Natural killer cell (primary cell): ENCODE data around the gene ASIC2. TPM values are rescaled to one million over a fixed set of nuclear protein-coding genes. Genes with fewer than 3 reads are reported as not detected.

ENCODE experiments used
- ATAC-seq, 3 donors: fragments of 150-1000 bp in 2 of 3; fragments of 200-7000 bp in 1 of 3; cut with Tn5 transposase; 1 replicate in 1 of 3; 2 replicates in 2 of 3; pipeline ENCODE4 v1.10.0; 2021; ENCODE audit warnings: mild to moderate bottlenecking in 2 of 3, moderate library complexity in 2 of 3
- DNase-seq, 2 donors: peaks; one replicate each; pipeline versions ENCODE4 v3.0.0 to v3.0.0-alpha.2; 2013 to 2021; ENCODE audit warnings: mixed read lengths in 1 of 2
- H3K27ac ChIP-seq: one replicate; pipeline ENCODE4 v1.5.1; 2013; ENCODE audit warnings: mild to moderate bottlenecking, low read length
- H3K27me3 ChIP-seq: one replicate; pipeline ENCODE4 v1.6.1; 2013; ENCODE audit warnings: low read length; ENCODE audit not compliant: control insufficient read depth, insufficient read depth
- H3K36me3 ChIP-seq: one replicate; pipeline ENCODE4 v1.6.1; 2013; ENCODE audit warnings: low read length; ENCODE audit not compliant: control insufficient read depth, insufficient read depth
- H3K4me1 ChIP-seq: one replicate; pipeline ENCODE4 v1.6.1; 2013; ENCODE audit warnings: low read length; ENCODE audit not compliant: control insufficient read depth, insufficient read depth
- H3K4me3 ChIP-seq: one replicate; pipeline ENCODE4 v1.5.1; 2013; ENCODE audit warnings: low read length
- H3K9me3 ChIP-seq: one replicate; pipeline ENCODE4 v1.6.1; 2013; ENCODE audit warnings: low read length; ENCODE audit not compliant: control insufficient read depth, insufficient read depth
- H3K27ac Mint-ChIP-seq, 2 donors: one replicate each; pipeline ENCODE4 v1.8.0; 2022; ENCODE audit warnings: mild to moderate bottlenecking in 2 of 2, mixed read lengths in 2 of 2, moderate library complexity in 1 of 2
- H3K27me3 Mint-ChIP-seq, 2 donors: one replicate each; pipeline ENCODE4 v1.8.0; 2022; ENCODE audit warnings: low read depth in 2 of 2, mixed read lengths in 2 of 2
- H3K36me3 Mint-ChIP-seq: one replicate; pipeline ENCODE4 v1.8.0; 2022; ENCODE audit warnings: mixed read lengths
- H3K4me1 Mint-ChIP-seq, 2 donors: one replicate each; pipeline ENCODE4 v1.8.0; 2022; ENCODE audit warnings: mixed read lengths in 2 of 2
- H3K4me3 Mint-ChIP-seq: one replicate; pipeline ENCODE4 v1.8.0; 2022; ENCODE audit warnings: mild to moderate bottlenecking, moderate library complexity, mixed read lengths
- H3K9me3 Mint-ChIP-seq, 2 donors: one replicate each; pipeline ENCODE4 v1.8.0; 2022; ENCODE audit warnings: mixed read lengths in 2 of 2
- WGBS: methylation state at CpG from one replicate; pipeline ENCODE4 v1.1.7; 2013; ENCODE audit warnings: missing lambda C conversion rate; ENCODE audit not compliant: insufficient coverage; 5-methylcytosine and 5-hydroxymethylcytosine counted together
- intact Hi-C: fragments of 100-400 bp; cut with micrococcal nuclease; formaldehyde crosslinking; loops from one replicate; pipeline ENCODE4 v1.14.2; 2022
- total RNA-seq, 4 donors: library from RNA; stranded (reverse); fragments of 120-200 nt in 1 of 4; gene quantifications; one replicate each; pipeline versions ENCODE4 v1.2.3 to v1.2.4, GENCODE V29; 2013 to 2022
- TF ChIP-seq, protein P1 (sequence below): fragments of 200-600 bp; IDR thresholded peaks from one replicate; pipeline ENCODE4 v1.8.0; 2022; ENCODE audit warnings: antibody characterized with exemption

Gene ASIC2
- total RNA-seq, 3 donors from 2014 or later (not counting 1 experiment from before 2014, with no cell fraction given), result not detected

DNA sequence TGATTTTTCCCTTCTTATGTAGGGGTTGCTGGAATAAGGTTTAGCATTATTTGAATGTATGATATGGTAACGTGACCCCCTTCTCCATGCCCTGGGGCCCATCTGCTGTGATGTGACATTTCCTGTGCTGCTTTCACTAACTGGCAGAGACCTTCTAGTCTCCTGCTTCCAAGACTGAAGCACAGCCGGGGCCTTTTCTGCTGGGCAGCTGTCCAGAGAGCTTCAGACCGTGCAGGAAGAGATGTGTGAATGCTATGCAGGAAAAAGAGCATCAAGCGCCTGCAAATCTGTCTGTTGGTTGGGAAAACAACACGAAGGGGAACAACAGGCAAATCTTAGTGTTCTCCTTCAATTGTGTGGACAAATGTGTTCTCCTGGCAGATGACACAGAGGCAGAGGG is 173.0 kb downstream of the ASIC2 start:
- Mint-ChIP-seq H3K36me3 (no peaks in the 10 kb centered on the region), H3K4me1 (no peaks in the 10 kb centered on the region), H3K4me3 (no peak overlapping the region), H3K27ac (no peak overlapping the region), H3K27me3 (peaks cover 28 to 37% of the 10 kb centered on the region in 2 donors), H3K9me3 (no peaks in the 10 kb centered on the region)
- intact Hi-C loops, result no loop called here
- TF ChIP-seq, protein P1, sequence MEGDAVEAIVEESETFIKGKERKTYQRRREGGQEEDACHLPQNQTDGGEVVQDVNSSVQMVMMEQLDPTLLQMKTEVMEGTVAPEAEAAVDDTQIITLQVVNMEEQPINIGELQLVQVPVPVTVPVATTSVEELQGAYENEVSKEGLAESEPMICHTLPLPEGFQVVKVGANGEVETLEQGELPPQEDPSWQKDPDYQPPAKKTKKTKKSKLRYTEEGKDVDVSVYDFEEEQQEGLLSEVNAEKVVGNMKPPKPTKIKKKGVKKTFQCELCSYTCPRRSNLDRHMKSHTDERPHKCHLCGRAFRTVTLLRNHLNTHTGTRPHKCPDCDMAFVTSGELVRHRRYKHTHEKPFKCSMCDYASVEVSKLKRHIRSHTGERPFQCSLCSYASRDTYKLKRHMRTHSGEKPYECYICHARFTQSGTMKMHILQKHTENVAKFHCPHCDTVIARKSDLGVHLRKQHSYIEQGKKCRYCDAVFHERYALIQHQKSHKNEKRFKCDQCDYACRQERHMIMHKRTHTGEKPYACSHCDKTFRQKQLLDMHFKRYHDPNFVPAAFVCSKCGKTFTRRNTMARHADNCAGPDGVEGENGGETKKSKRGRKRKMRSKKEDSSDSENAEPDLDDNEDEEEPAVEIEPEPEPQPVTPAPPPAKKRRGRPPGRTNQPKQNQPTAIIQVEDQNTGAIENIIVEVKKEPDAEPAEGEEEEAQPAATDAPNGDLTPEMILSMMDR, result no peak
- WGBS, result 61% methylated on average over 5 of the region's 5 CpGs
- DNase-seq (no peak), ATAC-seq (no peak)
- H3K4me1 ChIP-seq, result no peaks in the 10 kb centered on the region
- H3K27me3 ChIP-seq, result no peaks in the 10 kb centered on the region
- H3K4me3 ChIP-seq, result no peak overlapping the region
- H3K27ac ChIP-seq, result no peak overlapping the region
- H3K9me3 ChIP-seq, result no peaks in the 10 kb centered on the region
- H3K36me3 ChIP-seq, result no peaks in the 10 kb centered on the region

DNA sequence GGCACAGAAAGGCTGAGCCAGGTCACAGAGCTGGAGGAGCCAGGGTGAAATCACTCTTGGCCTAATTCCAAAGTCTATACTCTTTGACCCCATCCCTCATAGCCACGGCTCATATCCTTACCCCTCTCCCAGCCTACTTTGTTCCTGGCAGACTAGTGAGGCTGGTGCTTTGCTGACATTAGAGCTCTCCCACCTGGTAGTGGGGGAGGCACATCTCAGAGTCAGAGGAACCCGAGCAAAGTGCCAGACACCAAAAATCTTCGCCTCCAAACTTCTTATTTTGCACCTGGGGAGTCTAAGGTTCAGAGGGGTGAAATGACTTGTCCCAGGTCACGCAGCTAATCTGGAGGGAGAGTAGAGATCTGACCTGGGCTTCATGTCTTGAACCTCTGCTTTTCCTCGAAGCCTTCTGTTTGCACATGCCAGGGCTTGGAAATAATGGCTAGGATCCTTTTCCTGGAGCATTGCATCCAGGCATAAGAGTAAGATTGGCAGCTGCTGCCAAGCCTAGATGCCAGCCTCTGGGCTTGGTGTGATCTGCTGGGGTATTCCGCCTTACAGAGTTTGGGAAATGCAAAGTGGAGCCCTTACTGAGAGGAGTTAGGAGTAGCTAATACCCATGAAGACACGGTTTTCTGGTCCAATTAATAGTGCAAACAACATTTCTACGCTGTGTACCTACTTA is 174.6 kb downstream of the ASIC2 start:
- H3K27ac Mint-ChIP-seq, result no peak overlapping the region
- no peak overlapping the region for H3K4me3 Mint-ChIP-seq
- no peaks in the 10 kb centered on the region for H3K4me1 Mint-ChIP-seq
- Histone ChIP-seq H3K36me3 (no peaks in the 10 kb centered on the region), H3K4me3 (no peak overlapping the region), H3K9me3 (no peaks in the 10 kb centered on the region), H3K27me3 (no peaks in the 10 kb centered on the region), H3K27ac (no peak overlapping the region), H3K4me1 (no peaks in the 10 kb centered on the region)
- no peak for DNase-seq
- TF ChIP-seq, protein P1, result no peak
- intact Hi-C loops, result no loop called here
- WGBS, result 70% methylated on average over 8 of the region's 8 CpGs
- peaks cover 28 to 38% of the 10 kb centered on the region in 2 donors for H3K27me3 Mint-ChIP-seq
- no peaks in the 10 kb centered on the region for H3K9me3 Mint-ChIP-seq
- no peak for ATAC-seq
- no peaks in the 10 kb centered on the region for H3K36me3 Mint-ChIP-seq

DNA sequence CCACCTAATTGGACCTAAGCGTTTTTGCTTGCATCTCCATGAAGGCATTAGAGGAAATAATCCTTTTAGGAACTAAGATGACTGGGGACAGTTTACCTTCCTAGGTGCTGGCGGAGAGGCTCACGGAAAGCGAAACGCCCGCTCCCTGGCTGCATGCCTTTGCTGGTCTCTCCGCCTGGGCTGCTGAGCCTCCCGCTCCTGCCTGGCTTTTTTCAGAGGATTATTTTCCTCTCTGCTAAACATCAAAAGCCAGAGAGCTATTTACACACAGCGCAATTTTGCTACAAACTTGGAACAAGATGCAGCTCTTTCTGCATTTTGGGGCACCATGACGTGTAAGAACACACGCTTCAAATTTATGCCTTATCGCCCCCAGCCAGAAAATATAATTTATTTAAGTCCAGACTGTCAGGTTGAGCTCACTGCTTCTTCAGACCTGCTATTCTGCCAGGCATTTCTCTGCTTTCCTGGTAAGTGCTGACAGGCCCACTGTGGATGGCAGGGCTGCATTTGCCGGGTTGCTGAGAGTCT is 177.0 kb downstream of the ASIC2 start:
- H3K4me3 ChIP-seq, result no peak overlapping the region
- Mint-ChIP-seq H3K9me3 (no peaks in the 10 kb centered on the region), H3K27me3 (peaks cover 28 to 57% of the 10 kb centered on the region in 2 donors), H3K4me1 (no peaks in the 10 kb centered on the region), H3K27ac (no peak overlapping the region), H3K36me3 (no peaks in the 10 kb centered on the region), H3K4me3 (no peak overlapping the region)
- intact Hi-C loops, result no loop called here
- no peaks in the 10 kb centered on the region for H3K4me1 ChIP-seq
- TF ChIP-seq, protein P1, result no peak
- H3K36me3 ChIP-seq, result no peaks in the 10 kb centered on the region
- no peak overlapping the region for H3K27ac ChIP-seq
- no peaks in the 10 kb centered on the region for H3K9me3 ChIP-seq
- ATAC-seq (no peak), DNase-seq (no peak)
- no peaks in the 10 kb centered on the region for H3K27me3 ChIP-seq
- 87% methylated on average over 13 of the region's 13 CpGs for WGBS

DNA sequence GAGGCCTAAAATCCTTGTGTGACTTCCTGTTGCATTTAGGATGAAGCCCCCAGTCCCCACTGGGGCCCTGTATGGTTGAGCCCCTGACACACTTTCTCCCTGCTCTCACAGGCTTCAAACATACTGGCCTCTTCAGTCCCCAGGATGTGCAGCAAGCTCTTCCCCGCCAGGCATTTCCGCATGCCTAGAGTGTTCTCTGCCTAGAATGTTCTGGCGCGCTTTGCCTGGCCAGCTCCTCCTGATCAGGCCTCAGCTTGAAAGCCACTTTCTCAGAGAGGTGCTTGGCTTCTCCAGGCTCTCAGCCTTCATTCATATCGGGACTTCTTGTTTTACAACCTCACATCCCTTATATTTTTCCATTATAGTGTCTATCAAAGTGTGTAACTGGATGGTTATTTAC is 177.7 kb downstream of the ASIC2 start:
- no peaks in the 10 kb centered on the region for H3K4me1 Mint-ChIP-seq
- Histone ChIP-seq H3K27ac (no peak overlapping the region), H3K4me3 (no peak overlapping the region), H3K4me1 (no peaks in the 10 kb centered on the region), H3K27me3 (no peaks in the 10 kb centered on the region), H3K36me3 (no peaks in the 10 kb centered on the region), H3K9me3 (no peaks in the 10 kb centered on the region)
- no peak for DNase-seq
- ATAC-seq, result no peak
- no peaks in the 10 kb centered on the region for H3K36me3 Mint-ChIP-seq
- peaks cover 27 to 55% of the 10 kb centered on the region in 2 donors for H3K27me3 Mint-ChIP-seq
- 98% methylated on average over 4 of the region's 5 CpGs for WGBS
- intact Hi-C loops, result no loop called here
- H3K9me3 Mint-ChIP-seq, result no peaks in the 10 kb centered on the region
- H3K4me3 Mint-ChIP-seq, result no peak overlapping the region
- no peak overlapping the region for H3K27ac Mint-ChIP-seq
- TF ChIP-seq, protein P1, result no peak
